Fibroblast of the aortic adventitia (primary cell): Measurements from ENCODE around the gene RUSC2. TPM values are rescaled to one million over a fixed set of nuclear protein-coding genes. Genes with fewer than 3 reads are reported as not detected.

ENCODE experiments used
- DNase-seq: peaks from one replicate; pipeline ENCODE4 v3.0.0-alpha.2; 2010; ENCODE audit warnings: low read depth
- H3K4me3 ChIP-seq: 2 replicates; pipeline ENCODE4 v1.5.1; 2011; ENCODE audit warnings: low read depth, mild to moderate bottlenecking, control low read depth, low read length, moderate library complexity
- CTCF ChIP-seq: IDR thresholded peaks from 2 replicates; pipeline ENCODE4 v1.5.1; 2011; ENCODE audit warnings: mild to moderate bottlenecking, low read length, control low read depth, inconsistent platforms; ENCODE audit not compliant: insufficient read depth
- total RNA-seq: library from RNA; depleted of rRNA; stranded (reverse); fragments of >200 nt; gene quantifications from 2 replicates; pipeline ENCODE4 v1.2.3, GENCODE V29; 2012; ENCODE audit warnings: low replicate concordance

The RUSC2 gene
- total RNA-seq, 1 donor, result 32.9 TPM

- H3K4me3 ChIP-seq, result no peak overlapping the region
- TF ChIP-seq CTCF, result no peak
- DNase-seq, result peak; percentile 39
Measured at GRCh38 chr9:35482071-35482470, 7.8 kb upstream of the RUSC2 start.

- TF ChIP-seq CTCF, result no peak
- H3K4me3 ChIP-seq, result no peak overlapping the region
- no peak for DNase-seq
Measured at GRCh38 chr9:35484406-35484805, 5.5 kb upstream of the RUSC2 start.

- TF ChIP-seq CTCF, result no peak
- H3K4me3 ChIP-seq, result no peak overlapping the region
- DNase-seq, result no peak
Measured at GRCh38 chr9:35487081-35487480, 2.8 kb upstream of the RUSC2 start.

GRCh38 chr9:35488021-35488420 is 1.9 kb upstream of the RUSC2 start:
- no peak for TF ChIP-seq CTCF
- H3K4me3 ChIP-seq, result no peak overlapping the region
- no peak for DNase-seq

- no peak for DNase-seq
- H3K4me3 ChIP-seq, result peak overlapping the region; percentile 96
- TF ChIP-seq CTCF, result no peak
Measured at GRCh38 chr9:35488566-35489312, 1.2 kb upstream of the RUSC2 start.

- H3K4me3 ChIP-seq, result peak overlapping the region; percentile 96
- DNase-seq, result no peak
- TF ChIP-seq CTCF, result no peak
Measured at GRCh38 chr9:35490155-35490909, 421 bp downstream of the RUSC2 start.
